Astrocyte (in vitro differentiated cells and primary cell): ENCODE data around the gene CHURC1. TPM values are rescaled to one million over a fixed set of nuclear protein-coding genes. Genes with fewer than 3 reads are reported as not detected.

Experiments
- DNase-seq: peaks from one replicate; pipeline ENCODE4 v3.0.0-alpha.2; 2010; ENCODE audit warnings: low read depth
- FAIRE-seq: peaks from 2 replicates; lab custom pipeline; 2011; peaks lifted over from hg19 to GRCh38; lab: Jason Lieb, UNC
- H2AFZ ChIP-seq: 2 replicates; pipeline ENCODE4 v1.6.0; 2012; ENCODE audit warnings: low read depth, low read length, inconsistent platforms
- H3K27ac ChIP-seq: 2 replicates; pipeline ENCODE4 v1.5.1; 2011; ENCODE audit warnings: low read depth, low read length, inconsistent platforms
- H3K27me3 ChIP-seq: 2 replicates; pipeline ENCODE4 v1.6.0; 2011; ENCODE audit warnings: low read length, inconsistent platforms; ENCODE audit not compliant: insufficient read depth
- H3K36me3 ChIP-seq: 2 replicates; pipeline ENCODE4 v1.5.1; 2011; ENCODE audit warnings: low read length, inconsistent platforms; ENCODE audit not compliant: insufficient read depth
- H3K4me1 ChIP-seq: 2 replicates; pipeline ENCODE4 v1.5.1; 2011; ENCODE audit warnings: low read length, inconsistent platforms; ENCODE audit not compliant: insufficient read depth
- H3K4me2 ChIP-seq: 2 replicates; pipeline ENCODE4 v1.6.0; 2012; ENCODE audit warnings: low read length, inconsistent platforms
- H3K4me3 ChIP-seq: 2 replicates; pipeline ENCODE4 v1.5.1; 2011; ENCODE audit warnings: low read depth, mild to moderate bottlenecking, low read length, inconsistent platforms; ENCODE audit not compliant: insufficient read depth
- H3K79me2 ChIP-seq: 2 replicates; pipeline ENCODE4 v1.6.0; 2012; ENCODE audit warnings: mild to moderate bottlenecking, low read length, inconsistent platforms; ENCODE audit not compliant: insufficient read depth
- H3K9ac ChIP-seq: 2 replicates; pipeline ENCODE4 v1.6.0; 2012; ENCODE audit warnings: mild to moderate bottlenecking, low read length, inconsistent platforms
- H3K9me3 ChIP-seq: 2 replicates; pipeline ENCODE4 v1.5.1; 2012; ENCODE audit warnings: low read depth, mild to moderate bottlenecking, low read length, inconsistent platforms; ENCODE audit not compliant: insufficient read depth
- H4K20me1 ChIP-seq: 2 replicates; pipeline ENCODE4 v1.6.0; 2012; ENCODE audit warnings: low read length, inconsistent platforms; ENCODE audit not compliant: insufficient read depth
- H3K27ac Mint-ChIP-seq: one replicate; pipeline ENCODE4 v1.8.0; 2021; ENCODE audit warnings: mild to moderate bottlenecking, mixed read lengths; ENCODE audit not compliant: unreplicated experiment
- H3K27me3 Mint-ChIP-seq: one replicate; pipeline ENCODE4 v1.8.0; 2021; ENCODE audit warnings: low read depth, mixed read lengths; ENCODE audit not compliant: unreplicated experiment
- H3K36me3 Mint-ChIP-seq: one replicate; pipeline ENCODE4 v1.8.0; 2021; ENCODE audit warnings: low read depth, mixed read lengths; ENCODE audit not compliant: unreplicated experiment
- H3K4me1 Mint-ChIP-seq: one replicate; pipeline ENCODE4 v1.8.0; 2021; ENCODE audit warnings: low read depth, mixed read lengths; ENCODE audit not compliant: unreplicated experiment
- H3K4me3 Mint-ChIP-seq: one replicate; pipeline ENCODE4 v1.8.0; 2021; ENCODE audit warnings: mild to moderate bottlenecking, moderate library complexity, mixed read lengths; ENCODE audit not compliant: unreplicated experiment
- H3K9me3 Mint-ChIP-seq: one replicate; pipeline ENCODE4 v1.8.0; 2021; ENCODE audit warnings: mild to moderate bottlenecking, mixed read lengths; ENCODE audit not compliant: unreplicated experiment
- CTCF ChIP-seq: IDR thresholded peaks from 2 replicates; pipeline ENCODE4 v1.5.1; 2011; ENCODE audit warnings: low read depth, mild to moderate bottlenecking, inconsistent platforms, low read length, moderate library complexity; ENCODE audit not compliant: insufficient read depth
- EZH2 ChIP-seq: IDR thresholded peaks from 2 replicates; pipeline ENCODE4 v1.6.1; 2012; ENCODE audit warnings: mild to moderate bottlenecking, low read length, inconsistent platforms; ENCODE audit not compliant: insufficient read depth
- total RNA-seq: library from RNA; stranded (reverse); gene quantifications from 2 replicates; pipeline ENCODE4 v1.2.1, GENCODE V29; 2021

The CHURC1 gene
- total RNA-seq, 1 donor from 2014 or later, result 48.1 TPM

DNA sequence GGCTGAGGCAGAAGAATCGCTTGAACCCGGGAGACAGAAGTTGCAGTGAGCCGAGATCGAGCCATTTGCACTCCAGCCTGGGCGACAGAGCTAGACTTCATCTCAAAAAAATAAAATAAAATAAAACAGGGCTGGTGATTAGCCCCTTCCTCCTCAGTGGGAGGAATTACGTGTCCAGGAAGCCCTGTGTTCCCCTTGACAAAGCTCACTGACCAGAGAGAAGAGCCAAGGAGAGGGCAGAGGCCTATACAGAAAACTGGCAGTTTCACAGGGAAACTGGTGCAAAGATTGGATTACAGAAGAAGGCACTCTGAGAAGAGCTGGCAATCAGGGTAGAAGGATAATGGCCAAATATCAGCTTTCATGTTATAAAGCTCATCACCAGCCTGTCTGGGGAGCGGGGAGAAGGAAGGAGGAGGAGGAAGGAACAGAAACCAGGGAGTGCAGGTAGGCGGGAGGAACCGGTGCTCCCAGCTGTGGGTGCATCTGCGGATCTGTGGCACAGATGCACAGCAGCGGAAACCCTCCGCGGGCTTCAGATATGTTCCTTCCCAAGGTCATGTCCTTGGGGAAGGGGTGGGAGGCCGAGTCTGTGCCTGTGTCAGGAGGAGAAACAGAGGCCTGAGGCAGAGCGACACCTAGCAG, 51.2 kb downstream of the CHURC1 start:
- Histone ChIP-seq H4K20me1 (peaks cover 25% of the 10 kb centered on the region), H3K4me3 (no peak overlapping the region), H3K27ac (no peak overlapping the region), H2AFZ (no peak overlapping the region), H3K4me2 (no peak overlapping the region), H3K36me3 (no peaks in the 10 kb centered on the region), H3K27me3 (no peaks in the 10 kb centered on the region), H3K9ac (no peak overlapping the region), H3K79me2 (no peaks in the 10 kb centered on the region), H3K4me1 (peaks cover 10% of the 10 kb centered on the region), H3K9me3 (no peaks in the 10 kb centered on the region)
- Mint-ChIP-seq H3K4me1 (peaks cover 19% of the 10 kb centered on the region), H3K27ac (no peak overlapping the region), H3K27me3 (no peaks in the 10 kb centered on the region), H3K36me3 (peaks cover 10% of the 10 kb centered on the region), H3K4me3 (no peak overlapping the region), H3K9me3 (peaks cover 2% of the 10 kb centered on the region)
- no peak for FAIRE-seq
- no peak for DNase-seq
- no peak for TF ChIP-seq EZH2
- no peak for TF ChIP-seq CTCF

GRCh38 chr14:64966976-64967375, 52.7 kb downstream of the CHURC1 start:
- peaks cover 27% of the 10 kb centered on the region for H3K4me1 Mint-ChIP-seq
- H3K27ac Mint-ChIP-seq, result no peak overlapping the region
- no peaks in the 10 kb centered on the region for H3K36me3 ChIP-seq
- H3K9me3 Mint-ChIP-seq, result peaks cover 2% of the 10 kb centered on the region
- H3K4me3 ChIP-seq, result no peak overlapping the region
- no peak overlapping the region for H3K27ac ChIP-seq
- peaks cover 36% of the 10 kb centered on the region for H4K20me1 ChIP-seq
- peaks cover 19% of the 10 kb centered on the region for H3K4me1 ChIP-seq
- H3K9ac ChIP-seq, result no peak overlapping the region
- TF ChIP-seq CTCF, result no peak
- no peak for TF ChIP-seq EZH2
- H3K27me3 ChIP-seq, result no peaks in the 10 kb centered on the region
- no peak overlapping the region for H3K4me2 ChIP-seq
- no peak overlapping the region for H3K4me3 Mint-ChIP-seq
- DNase-seq, result no peak
- peaks cover 10% of the 10 kb centered on the region for H3K36me3 Mint-ChIP-seq
- no peaks in the 10 kb centered on the region for H3K27me3 Mint-ChIP-seq
- H2AFZ ChIP-seq, result no peak overlapping the region
- FAIRE-seq, result no peak
- peaks cover 4% of the 10 kb centered on the region for H3K79me2 ChIP-seq
- no peaks in the 10 kb centered on the region for H3K9me3 ChIP-seq

DNA sequence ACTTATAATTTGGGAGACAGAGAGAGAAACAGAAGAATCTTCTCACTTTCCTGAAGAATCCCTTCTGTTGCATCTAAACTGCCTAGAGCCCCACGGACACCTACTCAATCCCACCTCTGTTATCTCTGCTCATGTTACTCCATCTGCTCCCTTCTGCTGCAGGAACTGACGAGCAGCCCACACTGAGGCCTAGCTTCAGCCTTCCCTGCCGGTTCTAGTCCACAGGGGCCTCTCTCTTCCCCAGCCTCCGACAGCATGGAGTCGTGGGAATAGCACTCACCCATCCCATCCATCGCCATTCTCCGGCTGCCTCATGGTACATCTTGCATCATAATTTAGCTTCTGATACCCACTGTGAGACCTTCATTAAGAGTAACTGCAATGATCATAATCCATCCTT, 53.9 kb downstream of the CHURC1 start:
- Mint-ChIP-seq H3K4me3 (no peak overlapping the region), H3K9me3 (peaks cover 2% of the 10 kb centered on the region), H3K27ac (no peak overlapping the region), H3K36me3 (peaks cover 10% of the 10 kb centered on the region), H3K27me3 (no peaks in the 10 kb centered on the region), H3K4me1 (peaks cover 27% of the 10 kb centered on the region)
- no peaks in the 10 kb centered on the region for H3K36me3 ChIP-seq
- peaks cover 4% of the 10 kb centered on the region for H3K79me2 ChIP-seq
- peaks cover 19% of the 10 kb centered on the region for H3K4me1 ChIP-seq
- H4K20me1 ChIP-seq, result peaks cover 30% of the 10 kb centered on the region
- H3K27me3 ChIP-seq, result no peaks in the 10 kb centered on the region
- H3K4me3 ChIP-seq, result no peak overlapping the region
- no peaks in the 10 kb centered on the region for H3K9me3 ChIP-seq
- no peak for DNase-seq
- H3K9ac ChIP-seq, result no peak overlapping the region
- TF ChIP-seq CTCF (no peak), EZH2 (no peak)
- H3K4me2 ChIP-seq, result peak overlapping the region; percentile 55
- no peak for FAIRE-seq
- no peak overlapping the region for H2AFZ ChIP-seq
- H3K27ac ChIP-seq, result no peak overlapping the region
